Suppressor macrophage treated with lipopolysaccharide for 1 hour (primary cell): ENCODE data around the gene ISOC2.
A peak's percentile ranks its signal among the peaks of the same experiment; 100 is the strongest.
"Not testable (repeated sequence)": the region's sequence is repeated elsewhere in the genome, so short reads cannot be mapped to it uniquely, and the experiment has no call there.

Experiments used
- DNase-seq, 3 donors: peaks; one replicate each; pipeline ENCODE4 v3.0.0-alpha.2; 2020 to 2022

ISOC2 gene

GRCh38 chr19:55456347-55456746, 5.1 kb downstream of the ISOC2 start:
- DNase-seq, result no peak

DNA sequence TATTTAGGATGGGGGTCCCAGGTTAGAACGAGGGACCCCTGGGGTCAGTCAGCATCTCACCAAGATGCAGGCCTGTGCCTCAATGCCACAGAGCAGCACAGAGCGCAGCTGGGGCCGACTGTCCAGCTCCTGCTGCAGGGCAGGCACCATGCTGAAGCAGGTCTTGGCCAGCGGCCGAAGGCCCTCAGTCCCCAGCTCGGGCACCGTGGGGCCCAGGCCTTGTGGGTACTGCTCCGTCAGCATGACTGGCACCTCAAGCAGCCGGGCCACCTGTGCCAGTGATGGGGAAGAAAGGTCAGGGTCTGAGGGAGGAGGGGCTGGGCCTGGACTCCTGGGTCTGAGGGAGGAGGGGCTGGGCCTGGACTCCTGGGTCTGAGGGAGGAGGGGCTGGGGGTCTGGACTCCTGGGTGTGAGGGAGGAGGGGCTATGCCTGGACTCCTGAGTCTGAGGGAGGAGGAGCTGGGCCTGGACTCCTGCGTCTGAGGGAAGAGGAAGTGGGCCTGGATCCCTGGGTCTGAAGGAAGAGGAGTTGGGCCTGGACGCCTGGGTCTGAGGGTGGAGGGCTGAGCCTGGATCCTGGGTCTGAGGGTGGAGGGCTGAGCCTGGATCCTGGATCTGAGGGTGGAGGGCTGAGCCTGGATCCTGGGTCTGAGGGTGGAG, 5.7 kb downstream of the ISOC2 start:
- DNase-seq, result no peak

- peak; percentile 60 to 78 (median 65) for DNase-seq
Observed at GRCh38 chr19:55454787-55455243, 6.6 kb downstream of the ISOC2 start.

DNA sequence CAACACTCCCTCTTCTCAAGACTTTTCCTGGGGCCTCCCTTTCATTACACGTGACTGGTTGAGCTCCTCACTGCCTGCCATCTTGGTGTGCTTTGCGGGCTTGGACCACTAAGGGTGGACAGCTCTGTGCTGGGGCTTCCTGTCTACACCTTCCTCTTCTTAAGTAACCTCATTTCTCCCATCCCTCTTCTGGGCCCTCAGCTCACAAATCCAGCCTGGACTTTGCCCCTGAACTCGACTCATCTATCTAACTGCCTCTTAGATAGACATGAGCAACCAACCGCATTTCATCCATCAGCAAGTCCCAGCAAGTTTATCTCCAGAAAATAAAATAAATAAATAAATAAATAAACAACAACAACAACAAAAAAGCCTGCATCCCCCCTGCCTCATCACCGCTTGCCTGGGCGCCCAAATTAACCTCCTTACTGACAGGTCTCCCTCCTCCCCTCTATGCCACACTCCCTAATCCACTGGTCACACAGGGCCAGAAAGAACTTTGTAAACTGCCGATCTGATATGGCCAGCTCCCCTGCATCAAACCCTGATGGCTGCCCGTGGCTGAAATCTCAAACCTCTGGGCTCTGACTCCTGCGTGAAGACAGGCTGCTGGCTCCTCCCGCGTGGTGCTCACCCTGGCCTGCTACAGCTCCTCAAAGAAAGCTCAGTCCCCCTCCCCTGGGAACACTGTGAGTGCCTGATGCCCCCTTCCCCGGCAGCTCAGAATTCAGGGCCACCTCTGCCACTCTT, 7.8 kb downstream of the ISOC2 start:
- DNase-seq, result no peak

DNA sequence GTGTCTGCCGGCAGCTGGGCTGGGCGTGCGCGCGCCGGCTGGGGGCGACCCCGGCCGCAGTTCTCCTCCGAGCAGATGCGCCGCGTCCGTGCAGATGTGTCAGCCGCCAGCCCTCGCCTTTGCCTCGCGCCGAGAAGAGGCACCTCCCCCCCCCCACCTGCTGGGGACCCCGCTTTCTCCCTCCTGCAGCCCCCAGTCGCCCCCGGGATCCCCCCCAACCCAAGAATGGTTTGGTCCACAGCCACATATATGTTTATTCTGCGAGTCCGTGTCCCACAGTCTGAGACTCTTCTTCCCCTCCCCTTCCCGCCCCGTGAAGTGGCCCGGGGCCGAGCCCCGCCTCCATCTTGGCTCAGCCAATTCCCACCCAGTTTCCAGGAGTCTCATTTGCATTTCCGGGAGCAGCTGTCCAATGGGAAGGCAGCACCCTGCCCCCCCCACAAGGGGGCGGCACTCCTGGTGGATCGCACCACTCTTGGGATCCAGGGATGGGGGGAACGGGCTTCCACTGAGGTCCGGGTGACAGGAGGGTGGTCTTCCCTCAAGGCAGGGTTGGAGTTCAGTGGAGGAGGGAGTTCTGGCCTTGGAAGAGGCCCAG, 8.6 kb downstream of the ISOC2 start:
- DNase-seq, result peak; percentile 41 to 66 (median 62)

DNA sequence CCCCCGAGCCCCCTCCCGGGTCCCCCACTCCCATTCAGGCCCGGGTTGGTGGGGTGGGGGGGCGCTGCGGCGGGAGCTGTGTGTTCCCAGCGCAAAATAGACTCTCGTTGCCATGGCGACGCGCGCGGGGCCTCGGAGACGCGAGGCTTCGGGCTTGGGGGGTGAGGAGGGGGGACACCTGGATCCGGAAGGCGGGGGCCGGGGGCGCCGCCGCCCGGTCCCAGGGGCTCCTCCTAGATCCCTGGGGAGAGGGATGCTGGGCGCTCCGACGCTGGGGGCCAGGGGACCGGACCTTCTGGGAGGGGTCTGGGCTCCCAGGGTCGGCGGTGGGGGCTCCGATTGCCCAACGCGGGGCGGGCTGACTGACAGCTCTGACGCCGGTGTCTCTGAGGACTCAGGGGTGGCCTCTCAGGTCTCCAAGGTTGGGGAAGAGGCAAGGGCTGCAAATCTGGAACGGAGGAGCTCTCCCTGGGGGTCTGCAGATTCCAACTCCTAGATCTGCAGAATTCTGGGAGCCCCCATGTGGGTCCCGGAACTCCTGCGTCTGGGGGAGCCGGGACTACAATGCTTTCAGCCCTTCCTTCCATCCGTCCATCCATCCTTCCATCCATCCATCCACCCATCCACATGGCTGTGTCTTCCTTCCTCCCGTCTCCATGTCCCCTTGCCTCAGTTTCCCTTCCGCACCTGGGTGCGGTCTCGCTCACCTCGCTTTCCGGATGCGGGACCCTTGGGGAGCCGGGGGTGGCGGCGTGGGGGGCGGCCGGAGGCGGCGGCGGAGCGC, 9.3 kb downstream of the ISOC2 start:
- no peak for DNase-seq

DNA sequence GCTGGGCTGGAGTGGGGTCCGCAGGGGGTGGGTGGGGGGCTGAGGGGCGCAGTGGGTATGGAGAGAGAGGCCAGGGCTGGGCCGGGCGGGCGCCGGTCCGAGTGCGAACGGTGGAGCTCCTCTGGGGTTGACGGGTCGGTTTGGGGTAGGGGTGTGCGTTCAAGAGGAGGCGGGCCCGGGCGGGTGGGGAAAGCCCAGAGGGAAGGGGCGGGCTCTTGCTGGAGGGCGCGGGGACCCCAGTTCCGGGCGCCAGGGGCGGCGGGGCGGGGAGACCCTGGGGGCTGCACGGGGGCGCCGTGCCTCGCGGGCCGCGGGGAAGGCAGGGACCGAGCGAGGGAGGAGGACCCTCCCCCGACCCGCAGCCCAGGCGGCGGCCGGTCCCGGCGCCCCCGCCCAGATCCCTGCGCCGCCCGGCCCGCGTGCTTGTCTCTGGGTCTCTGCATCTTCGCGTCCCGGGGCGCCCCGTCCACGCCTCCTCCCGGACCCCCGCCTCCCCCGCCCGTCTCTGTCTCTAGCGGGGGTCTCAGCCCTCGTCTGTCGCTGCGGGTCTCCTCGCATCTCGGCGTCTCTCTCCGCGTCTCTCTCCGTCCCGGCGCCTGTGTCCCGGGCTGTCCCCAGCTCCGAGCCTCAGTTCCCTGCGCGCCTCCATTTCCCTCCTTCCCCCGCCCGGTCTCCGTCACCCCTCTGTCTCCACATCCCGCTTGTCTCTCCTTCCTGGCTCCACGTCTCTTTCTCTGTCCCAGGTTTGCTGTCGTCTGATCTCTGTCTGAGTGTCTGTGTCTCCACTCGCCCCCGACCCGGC, 10.1 kb downstream of the ISOC2 start:
- no peak for DNase-seq

DNA sequence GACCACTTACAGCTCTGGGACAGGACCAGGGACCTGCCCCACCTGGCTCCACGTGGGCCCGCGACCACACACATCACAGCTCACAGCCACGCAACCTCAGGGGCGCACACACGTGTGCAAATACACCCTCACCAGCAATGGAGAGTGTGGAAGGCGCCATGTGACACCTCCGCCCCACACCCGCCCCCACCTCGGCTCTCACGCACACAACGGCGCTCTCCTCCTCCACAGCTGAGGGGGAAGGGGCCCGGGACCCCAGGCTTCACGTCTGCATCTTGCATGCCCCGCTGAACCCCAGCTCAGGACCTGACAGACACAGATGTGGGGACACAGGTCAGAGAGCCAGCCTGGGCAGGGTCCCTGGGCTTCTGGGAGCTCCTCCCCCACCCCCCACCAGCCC, 12.0 kb downstream of the ISOC2 start:
- DNase-seq, result no peak

- DNase-seq, result not testable (repeated sequence)
Observed at GRCh38 chr19:55448175-55448490, 13.3 kb downstream of the ISOC2 start.

DNA sequence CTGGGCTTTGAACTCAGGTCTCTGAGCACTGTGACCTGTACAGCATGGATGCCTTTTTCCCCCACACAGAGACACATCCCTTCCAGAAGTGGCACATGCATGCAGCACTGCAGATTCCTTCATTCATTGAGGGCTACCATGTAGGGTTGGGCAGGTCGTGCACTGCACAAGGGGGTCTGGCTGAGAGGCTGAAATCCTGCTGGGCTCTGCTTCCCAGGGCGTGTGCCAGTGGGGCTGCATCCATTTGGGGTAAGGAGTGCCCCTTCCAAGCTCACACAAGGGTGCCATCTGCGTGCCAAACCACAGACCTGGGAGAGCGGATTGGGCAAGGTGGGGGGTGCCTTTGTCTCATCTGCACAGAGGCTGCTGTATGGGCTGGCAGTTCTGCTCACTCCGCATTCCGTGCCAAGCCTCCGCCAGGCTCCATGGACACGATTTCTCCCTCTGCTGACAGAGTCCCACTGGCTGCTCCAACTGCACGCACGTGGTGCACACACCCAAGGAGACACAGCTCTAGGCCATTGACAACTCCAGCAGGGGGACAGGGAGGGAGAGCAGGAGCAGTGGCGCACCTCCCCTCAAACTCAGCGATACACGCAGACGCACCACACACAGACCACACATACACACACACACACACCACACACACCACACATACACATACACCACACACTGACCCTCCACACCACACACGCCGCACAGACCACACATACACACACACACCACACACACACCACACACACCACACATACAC, 13.8 kb downstream of the ISOC2 start:
- DNase-seq, result no peak

DNA sequence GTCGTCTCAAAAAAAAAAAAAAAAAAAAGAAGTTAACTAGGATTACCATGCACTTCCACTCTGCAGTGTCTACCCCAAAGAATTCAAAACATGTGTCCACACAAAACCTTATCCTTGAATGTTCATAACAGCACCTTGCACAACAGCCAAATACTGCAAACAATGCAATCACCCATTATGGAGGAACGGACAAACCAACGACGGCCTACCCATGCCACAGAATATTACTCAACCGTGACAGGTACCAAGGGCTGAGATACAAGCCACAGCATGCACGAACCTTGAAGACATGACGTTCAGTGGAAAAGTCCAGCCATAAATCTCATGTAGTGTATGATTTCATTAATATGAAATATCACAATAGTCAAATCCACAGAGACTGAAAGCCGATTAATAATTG, 15.4 kb downstream of the ISOC2 start:
- DNase-seq, result no peak

- DNase-seq, result no peak
Observed at GRCh38 chr19:55444646-55445045, 16.8 kb downstream of the ISOC2 start.

DNA sequence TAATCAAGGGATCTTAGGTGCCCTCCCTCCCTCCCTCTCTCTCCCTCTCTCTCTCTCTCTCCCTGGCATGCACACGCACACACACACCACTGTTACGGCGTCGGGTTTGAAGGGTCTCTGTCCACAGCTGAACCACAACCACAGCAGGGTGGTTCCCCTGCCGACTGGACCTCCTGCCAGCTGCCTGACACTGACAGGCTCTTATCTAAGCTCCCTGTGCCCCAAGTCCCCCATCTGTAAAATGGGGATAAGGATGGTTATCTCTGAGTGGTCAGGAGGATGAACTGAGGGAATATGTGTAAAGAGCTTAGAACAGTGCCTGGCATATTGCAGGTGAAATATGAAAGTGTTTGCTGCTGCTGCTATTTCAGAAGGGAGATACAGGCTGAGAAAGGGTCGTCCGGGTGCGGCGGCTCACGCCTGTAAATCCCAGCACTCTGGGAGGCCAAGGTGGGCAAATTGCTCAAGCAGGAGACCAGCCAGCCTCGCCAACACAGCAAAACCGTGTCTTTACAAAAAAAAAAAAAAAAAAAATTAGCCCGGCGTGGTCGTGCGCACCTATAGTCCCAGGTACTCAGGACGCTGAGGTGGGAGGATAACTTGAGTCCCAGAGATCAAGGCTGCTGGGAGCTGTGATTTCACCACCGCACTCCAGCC, 17.5 kb downstream of the ISOC2 start:
- DNase-seq, result no peak

DNA sequence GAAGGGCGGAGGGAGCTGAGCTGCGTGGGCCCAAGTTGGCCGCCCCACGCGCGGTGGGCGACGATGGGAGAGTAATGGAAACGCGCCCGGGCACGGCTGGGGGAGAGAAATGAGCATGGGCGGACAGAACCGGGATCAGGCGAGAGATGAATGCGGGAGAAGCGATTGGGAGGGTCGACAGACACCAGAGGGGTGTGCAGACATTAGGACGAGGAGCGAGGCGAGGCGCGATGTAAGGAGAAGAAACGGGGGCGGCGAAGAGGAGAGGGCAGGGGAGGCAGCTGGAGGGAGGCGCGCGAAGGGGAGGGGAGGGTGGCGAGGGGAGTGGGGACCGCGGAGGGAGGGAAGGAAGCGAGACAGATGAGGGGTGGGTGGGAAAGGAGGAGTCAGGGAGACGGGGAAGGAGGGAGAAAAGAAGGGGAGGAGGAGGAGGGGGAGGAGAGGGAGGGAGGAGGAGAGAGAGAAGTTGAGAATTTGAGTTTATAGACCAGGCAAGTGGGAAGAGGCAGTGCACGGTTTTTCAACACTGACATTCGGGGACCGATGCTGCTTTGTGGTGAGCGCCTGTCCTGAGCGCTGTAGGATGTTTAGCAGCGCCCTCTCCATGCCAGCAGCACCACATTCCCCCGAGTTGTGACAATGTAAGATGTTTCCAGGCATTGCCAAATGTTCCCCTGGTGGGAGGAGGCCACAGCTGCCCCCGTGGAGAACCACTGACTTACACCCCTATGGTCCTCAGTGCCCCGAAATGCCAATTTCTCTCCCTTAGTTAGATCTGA, 18.2 kb downstream of the ISOC2 start, which contains the start of gene SHISA7:
Gene SHISA7, minus strand, starts transcription at position 256 of the 779 bp plus-strand sequence. CDS start 437 bp downstream, outside the sequence.
- DNase-seq, result no peak

DNA sequence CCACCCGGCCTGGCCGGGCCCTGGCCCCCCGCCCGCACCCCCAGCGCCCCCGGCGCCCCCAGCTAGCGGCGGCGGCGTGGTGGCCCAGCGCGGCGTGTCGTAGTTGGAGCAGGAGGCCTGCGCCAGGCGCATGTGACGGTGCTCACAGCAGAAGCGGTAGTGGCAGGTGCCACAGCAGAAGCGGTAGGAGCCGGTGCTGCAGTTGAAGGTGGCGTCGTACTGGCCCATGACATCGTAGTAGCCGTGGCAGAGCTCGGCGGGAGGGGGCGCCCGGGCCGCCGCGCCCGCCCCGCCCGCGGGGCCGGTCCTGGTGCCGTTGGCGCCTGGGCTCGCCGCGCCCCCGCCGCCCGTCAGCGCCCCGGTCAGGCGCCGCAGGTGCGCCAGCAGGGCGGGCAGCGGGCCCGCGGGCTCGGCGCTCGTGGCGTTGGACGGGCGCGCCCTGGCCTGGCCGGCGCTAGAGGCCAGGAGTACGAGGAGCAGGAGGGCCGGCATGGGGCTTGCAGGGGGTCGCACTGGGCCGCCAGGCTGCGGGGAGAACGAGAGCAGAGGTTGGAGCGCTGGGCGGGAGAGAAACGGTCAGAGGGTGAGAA, 19.0 kb downstream of the ISOC2 start:
- no peak for DNase-seq

DNA sequence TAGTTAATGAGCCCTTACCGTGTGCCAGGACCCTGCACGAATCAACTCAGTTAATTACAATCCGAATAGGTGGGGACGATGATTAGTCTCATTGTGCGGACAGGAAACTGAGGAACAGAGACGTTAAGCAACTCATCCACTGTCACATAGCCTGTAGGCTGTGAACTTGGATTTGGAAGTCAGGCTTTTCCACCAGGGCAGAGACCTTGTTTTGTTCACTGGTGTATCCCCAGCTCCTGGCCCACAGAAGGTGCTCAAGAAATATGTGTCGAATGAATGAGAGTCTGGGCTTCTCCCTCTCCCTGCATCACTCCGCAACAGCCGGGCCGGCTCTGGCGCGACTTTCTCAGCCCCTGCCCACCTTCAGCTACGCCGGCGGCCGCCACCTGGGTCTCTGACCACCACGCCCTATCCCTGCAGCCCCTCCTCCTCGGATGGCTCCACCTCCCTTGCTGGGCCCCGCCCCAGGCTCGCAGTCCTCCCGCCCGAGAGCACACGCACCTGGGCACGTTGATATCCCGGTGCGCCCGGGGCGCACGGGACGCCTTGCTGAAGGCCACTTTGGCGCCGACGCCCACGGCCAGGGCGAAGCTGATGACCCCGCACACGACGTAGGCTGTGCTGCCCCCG, 19.6 kb downstream of the ISOC2 start:
- no peak for DNase-seq

DNA sequence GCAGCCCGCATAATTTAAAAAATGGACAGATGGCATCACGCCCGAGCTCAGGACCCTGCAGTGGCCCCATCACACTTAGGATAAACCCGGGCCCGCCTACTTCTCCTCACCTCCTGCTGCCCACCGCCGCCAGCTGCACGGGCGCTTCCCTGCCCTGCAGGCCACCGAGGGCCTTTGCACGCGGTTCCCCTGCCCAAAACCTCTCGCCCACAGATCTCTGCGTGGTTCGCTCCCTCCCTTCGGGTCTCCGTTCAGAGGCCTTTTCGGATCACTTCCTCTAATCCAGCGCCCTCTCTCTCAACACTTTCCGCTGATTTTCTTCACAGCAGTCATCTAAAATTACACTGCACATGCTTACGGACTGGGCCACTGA, 20.1 kb downstream of the ISOC2 start:
- DNase-seq, result peak; percentile 60 to 70 (median 69)

- peak in 1 of 3 donors; percentile 22 for DNase-seq
Observed at GRCh38 chr19:55440411-55441105, 20.9 kb downstream of the ISOC2 start.

- no peak for DNase-seq
Observed at GRCh38 chr19:55439052-55439451, 22.4 kb downstream of the ISOC2 start.
